GM21723 (cell line): ENCODE data around the gene HOXC4.
"Not testable (repeated sequence)": the region's sequence is repeated elsewhere in the genome, so short reads cannot be mapped to it uniquely, and the experiment has no call there.

Source experiments
- ATAC-seq: cut with Tn5 transposase; IDR thresholded peaks from one replicate; pipeline ENCODE4 v1.9.1; 2021; ENCODE audit warnings: mild to moderate bottlenecking, moderate library complexity; ENCODE audit not compliant: unreplicated experiment

Gene HOXC4

DNA sequence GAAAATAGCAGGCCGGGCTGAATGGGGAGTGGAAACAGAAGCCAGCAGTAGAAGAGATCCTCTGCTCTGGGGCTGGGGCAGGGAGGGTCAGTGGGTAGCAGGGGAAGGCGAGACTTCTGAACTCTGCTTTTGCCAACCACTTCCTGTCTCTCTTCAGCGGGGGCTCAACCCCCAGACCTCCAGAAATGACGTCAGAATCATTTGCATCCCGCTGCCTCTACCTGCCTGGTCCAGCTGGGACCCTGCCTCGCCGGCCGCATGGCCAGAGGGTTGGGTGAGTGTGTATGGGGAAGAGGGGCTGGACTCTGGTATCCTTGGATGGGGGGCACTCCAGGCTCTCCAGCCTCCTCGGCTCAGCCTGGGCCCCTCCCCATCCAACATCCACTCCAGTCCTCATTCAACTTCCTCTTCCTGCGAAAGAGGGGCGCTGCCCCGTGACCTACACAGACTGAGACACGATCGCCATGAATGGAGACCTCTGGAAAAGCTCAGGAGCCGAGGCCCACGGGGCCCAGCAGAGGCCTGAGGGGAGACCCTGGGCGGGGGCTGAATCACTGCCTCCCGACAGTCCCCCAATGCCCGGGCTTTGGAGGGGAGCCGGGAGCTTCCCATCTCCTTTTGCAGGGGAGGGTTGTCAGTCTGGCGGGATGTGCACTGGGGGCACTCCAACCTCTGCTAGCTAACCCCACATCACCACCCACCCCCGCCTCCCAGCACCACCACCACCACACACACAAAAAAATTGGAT lies 458 bp upstream of the HOXC4 start:
- peak; percentile 72 for ATAC-seq

DNA sequence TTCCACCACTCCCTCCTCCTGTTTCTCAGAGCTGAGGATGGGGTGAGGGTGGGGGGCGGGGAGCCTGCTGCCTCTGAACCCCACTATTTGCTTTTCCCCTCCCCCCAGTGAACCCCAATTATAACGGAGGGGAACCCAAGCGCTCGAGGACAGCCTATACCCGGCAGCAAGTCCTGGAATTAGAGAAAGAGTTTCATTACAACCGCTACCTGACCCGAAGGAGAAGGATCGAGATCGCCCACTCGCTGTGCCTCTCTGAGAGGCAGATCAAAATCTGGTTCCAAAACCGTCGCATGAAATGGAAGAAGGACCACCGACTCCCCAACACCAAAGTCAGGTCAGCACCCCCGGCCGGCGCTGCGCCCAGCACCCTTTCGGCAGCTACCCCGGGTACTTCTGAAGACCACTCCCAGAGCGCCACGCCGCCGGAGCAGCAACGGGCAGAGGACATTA lies 1.1 kb downstream of the HOXC4 start:
- ATAC-seq: no peak

DNA sequence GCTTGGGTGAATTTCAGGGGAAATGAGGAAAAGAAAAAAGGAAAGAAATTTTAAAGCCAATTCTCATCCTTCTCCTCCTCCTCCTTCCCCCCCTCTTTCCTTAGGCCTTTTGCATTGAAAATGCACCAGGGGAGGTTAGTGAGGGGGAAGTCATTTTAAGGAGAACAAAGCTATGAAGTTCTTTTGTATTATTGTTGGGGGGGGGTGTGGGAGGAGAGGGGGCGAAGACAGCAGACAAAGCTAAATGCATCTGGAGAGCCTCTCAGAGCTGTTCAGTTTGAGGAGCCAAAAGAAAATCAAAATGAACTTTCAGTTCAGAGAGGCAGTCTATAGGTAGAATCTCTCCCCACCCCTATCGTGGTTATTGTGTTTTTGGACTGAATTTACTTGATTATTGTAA lies 1.9 kb downstream of the HOXC4 start:
- no peak for ATAC-seq

DNA sequence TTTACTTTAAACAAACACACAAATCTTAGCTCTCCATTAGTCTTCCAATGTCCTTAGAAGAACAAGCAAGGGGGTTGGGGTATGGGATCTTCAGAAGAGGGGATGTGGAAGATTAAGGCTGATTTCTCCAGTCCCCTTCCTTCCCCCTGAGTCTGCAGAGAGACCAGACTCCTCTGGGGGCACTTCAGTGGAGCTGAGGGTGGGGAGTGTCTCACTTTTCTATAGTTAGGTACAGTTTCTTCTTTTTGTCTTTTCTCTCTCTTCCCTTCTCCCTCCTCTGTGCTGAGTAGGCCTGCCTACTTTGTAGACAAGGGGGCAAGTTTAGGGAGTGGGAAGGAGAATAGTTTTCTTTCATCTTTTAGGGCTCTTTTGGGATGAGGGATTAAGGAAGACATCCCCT lies 2.5 kb downstream of the HOXC4 start:
- ATAC-seq: no peak

DNA sequence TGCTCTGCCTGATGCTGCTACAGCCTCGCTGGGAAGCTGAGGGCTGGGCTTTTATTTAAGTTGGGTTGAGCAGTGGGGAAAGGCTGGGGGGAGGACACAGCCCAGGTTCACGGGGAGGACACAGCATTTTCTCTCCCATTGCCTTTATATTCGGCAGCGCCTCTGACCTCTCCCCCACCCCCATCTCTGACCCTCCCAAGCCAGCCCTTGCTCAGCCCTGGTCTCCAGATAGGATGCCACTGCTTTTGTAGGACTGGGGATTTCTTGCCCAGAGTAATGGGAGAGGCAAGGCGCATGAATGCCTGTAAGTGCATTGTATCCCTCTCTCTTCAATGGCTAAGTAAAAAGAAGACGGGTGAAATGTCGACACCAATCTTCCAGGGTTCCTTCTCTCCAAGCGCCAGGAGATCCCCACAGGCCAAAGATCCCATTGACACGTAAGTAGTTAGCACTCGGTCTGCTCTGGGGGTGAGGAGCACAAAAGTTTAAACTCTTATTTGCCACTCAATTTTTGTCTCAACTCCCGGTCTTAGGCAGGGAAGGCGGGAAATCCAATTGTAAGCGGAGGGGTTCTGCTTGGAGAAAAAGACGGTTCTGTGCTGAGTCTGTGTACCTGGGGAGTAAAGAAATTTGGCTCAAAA lies 4.6 kb downstream of the HOXC4 start:
- ATAC-seq: no peak

DNA sequence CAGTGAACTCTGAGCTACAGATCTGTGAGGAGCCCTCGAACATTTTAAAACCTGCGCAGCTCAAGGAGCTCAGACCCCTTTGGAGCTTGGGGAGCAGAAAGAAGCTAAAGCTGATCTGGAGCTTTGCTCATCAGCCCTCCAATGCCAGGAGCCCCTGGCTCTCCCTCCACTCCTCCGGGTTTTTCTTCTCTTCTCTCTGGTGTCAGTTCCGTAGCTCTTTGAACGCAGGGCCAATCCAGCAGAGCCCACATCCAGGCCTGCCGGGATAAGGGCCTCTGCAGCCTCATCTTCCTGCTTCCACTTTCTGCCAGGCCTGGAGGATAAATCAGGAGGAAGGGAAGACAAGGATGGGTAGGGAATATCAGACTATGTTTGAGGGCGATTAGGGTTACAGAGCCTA lies 6.0 kb downstream of the HOXC4 start:
- ATAC-seq: no peak

DNA sequence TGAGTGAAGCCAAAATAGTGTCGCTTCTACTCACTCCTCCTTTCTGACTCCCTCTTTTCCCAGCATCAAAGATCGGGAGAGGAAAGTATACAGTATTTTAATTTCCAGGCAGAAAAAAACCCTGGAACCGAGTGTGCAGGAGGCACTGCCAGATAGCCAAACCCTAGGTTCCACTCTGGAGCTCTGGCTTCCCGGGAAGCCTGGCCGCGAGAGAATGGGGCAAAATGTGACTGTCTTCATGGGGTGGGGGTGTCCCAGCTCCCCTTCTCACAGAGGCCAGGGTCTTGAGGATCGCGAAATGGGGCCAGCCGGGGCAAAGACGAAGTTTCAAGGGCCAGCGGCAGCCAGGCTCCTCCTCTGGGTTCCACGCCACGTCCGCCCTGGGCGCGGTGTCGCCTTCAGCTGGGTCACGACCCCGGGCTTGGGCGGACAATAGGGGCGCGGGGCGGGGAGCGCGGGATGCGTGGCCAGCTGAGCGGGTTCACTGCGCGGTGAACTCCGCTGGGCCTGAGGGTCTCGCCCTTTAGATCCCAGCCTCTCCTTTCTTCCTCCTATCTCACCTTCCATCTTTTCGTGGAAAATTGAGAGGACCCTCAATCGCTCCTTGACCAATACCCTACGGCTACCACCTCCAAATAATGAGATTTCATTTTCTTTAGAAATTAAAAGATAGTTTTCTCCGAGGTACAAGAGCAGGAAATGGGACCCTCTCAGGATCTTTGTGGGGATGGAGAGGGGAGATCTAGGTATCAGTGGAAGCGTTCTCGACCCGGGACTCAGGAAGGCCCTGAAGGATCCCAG lies 6.7 kb downstream of the HOXC4 start:
- ATAC-seq: no peak

DNA sequence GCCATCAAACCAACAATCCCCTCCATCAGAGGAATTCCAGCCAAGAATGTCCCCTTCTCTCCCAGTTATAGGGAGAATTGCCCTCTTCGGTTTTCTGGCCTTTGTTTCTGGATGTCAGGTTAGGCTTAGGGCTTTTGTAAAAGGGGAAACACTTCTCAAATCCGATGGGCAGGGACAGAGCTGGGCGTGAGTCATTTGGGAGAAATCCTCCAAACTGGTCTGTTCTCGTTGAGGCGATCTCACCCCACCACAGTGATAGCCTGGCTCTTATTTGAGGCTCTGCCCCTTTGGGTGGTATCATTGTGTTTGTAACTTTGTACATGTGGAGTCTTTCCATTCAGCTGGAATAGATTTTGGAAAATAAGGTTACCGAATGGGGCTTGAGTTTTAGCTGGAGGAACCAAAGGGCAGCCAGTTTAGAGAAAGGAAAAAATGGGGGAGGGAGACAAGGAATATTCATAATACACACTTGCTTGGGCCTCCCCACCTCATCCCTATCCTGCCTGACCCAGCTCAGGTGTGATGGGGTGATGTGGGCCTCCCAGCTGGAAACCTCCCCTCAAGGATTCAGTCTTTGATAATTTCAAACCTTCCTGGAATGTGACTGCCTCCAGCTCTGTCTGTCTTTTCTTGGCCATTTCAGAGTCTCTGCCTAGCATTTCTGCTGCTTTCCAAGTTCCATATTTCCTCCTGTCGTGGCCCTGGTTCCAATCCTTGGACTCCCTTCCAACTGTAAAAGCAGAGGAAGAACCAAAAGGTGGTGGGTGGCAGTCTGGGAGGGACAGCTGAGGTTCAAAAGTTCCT lies 7.5 kb downstream of the HOXC4 start:
- ATAC-seq: no peak

DNA sequence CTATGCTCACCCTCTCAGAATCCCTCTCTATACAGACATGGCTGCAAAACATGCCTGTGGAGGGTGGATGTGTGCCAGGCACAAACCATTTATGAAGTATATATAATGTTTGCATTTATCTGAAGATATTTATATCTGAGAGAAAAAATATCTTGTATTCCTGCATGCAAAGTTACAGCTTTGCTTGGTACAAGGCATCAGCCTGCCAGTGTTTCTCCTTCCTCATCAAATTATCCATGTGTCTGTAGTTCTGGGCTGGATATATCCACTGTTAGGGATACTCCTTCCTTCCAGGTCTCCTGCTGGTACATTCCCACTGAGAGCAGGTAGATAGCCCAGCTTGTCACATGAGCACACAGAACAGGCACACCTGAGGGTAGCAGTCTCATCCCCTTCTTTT lies 12.0 kb downstream of the HOXC4 start:
- ATAC-seq: no peak

DNA sequence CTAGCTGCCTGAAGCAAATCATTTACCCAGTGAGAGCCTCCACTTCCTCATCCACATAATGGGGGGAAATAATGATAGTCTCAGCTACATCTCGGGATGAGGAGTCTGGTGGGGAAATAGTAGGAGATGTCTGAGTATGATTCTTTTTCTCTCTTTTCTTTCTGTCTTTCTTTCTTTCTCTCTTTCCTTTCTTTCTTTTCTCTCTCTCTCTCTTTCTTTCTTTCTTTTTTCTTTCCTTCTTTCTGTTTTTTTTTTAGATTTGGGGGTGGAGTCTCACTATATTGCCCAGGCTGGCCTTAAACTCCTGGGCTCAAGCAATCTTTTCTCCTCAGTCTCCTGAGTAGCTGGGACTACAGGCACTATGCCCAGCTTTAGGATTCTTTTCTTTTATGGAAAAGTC lies 12.8 kb downstream of the HOXC4 start:
- ATAC-seq: no peak

DNA sequence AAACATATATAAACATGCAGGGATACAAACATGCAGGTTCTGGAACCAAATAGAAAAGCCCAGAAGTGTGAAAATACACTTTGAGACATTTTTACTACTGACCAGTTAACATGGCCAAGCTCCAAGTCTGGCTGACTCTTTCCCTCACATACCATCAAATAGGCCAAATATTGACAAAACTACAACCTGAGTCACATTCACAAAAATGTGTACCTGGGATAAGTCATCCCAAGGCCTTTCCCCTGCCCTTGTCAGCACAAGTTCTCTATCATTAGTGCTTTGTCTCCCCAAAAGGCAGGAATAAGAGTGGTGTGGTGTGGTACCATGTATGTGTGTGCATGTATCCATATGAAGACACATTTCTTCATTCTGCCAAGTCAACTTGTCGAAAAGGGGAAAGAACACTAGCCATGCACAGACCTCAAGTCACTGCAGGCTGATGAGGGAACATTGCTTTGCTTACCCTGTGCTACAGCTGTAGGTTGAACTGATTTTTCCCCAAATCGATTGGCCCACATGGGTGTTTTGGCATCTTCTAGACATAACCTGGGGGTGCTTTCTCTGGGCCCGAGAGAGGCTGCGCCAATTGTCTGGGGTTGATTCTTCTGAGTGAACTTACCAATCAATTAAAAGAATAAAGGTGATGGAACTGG lies 14.9 kb downstream of the HOXC4 start:
- no peak for ATAC-seq

DNA sequence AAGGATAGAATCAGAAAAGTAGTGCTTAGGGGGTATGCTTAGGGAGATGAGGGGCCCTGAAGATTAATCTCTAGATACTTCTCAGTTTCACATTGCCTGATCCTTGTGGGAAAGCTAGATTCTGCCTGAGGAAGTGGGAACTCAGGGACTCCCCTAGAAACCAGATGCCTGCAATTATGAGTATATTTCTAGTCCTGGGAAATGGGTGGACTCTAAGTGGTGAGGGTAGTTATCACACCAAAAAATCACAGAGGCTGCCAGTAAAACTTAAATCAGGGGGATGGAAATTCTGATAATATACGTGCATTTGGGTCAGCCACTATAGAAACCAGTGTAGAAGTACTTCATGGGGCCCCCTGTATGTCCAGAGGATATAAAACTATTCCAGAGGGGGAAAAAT lies 18.3 kb downstream of the HOXC4 start:
- no peak for ATAC-seq

DNA sequence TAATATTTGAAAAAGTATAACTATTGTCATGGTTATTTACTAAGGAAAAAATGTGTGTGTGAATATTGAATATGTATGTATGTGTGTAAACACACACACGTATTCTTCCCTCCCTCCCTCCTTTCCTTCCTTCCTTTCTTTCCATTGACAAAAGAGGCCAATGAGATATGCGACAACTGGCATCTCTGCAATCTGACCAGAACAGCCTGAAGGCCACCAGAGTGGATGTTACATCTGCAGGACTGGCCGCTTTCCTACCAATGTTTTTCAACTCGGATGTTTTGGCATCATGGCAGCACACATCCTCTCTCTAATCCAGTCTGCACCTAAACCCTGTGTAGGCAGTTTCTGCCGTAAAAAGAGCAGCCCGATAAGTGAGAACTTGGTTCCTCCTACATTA lies 20.7 kb downstream of the HOXC4 start:
- no peak for ATAC-seq

DNA sequence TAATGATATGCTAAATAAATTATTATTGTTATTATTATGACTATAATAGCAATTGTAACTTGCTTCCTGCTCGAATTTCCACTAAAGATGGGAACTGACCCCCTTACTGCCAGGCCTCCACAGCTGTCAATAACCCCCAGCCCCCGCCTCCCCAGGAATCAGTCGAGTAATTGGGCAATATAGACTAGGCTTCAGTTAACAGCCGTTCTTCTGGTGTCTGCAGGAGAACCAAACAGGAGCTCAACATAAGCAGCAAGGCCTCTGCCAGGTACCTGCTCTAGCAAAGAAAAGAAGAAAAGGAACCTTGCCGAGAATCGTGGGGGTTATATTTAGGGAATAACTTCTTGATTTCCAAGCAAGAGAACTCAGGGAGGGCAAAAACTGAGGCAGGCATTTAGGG lies 21.8 kb downstream of the HOXC4 start:
- no peak for ATAC-seq

DNA sequence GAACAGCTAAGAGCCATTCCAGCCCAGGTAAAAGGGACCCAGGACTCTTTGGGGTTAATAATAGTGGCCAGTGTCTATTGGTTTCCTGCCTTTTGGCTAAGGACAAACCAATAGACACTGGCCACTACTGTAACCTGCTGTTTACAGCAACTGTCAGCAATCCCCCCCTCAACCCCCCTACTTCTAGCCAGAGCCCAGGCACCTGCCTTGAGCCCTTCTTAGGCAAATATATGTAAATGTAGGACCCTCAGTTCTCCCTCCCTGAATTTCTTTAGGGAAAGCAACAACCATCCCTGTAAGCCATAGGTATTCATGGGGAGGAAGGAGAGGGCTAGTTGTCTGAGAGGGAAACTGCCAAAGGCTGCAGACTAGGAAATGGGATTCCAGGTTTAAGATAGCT lies 22.3 kb downstream of the HOXC4 start:
- no peak for ATAC-seq

DNA sequence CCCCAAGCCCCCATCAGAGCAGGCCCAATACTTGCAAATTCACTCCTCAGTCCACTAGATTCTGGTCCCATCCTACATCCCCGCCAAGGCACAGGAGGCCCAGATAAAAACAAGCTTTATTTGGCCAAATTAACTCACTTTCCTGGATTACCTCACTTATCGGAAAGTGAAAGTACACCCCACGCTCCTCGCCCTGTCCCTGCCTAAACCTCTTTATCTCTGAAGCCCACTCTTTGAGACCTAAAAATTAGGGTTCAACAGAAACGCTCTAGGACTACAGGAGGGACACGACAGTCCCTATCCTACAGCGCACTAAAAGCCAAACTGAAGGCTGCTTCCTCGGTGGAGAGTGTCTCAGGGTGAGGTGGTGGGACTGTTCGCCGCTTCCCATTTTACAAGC lies 24.2 kb downstream of the HOXC4 start:
- ATAC-seq: not testable (repeated sequence)

DNA sequence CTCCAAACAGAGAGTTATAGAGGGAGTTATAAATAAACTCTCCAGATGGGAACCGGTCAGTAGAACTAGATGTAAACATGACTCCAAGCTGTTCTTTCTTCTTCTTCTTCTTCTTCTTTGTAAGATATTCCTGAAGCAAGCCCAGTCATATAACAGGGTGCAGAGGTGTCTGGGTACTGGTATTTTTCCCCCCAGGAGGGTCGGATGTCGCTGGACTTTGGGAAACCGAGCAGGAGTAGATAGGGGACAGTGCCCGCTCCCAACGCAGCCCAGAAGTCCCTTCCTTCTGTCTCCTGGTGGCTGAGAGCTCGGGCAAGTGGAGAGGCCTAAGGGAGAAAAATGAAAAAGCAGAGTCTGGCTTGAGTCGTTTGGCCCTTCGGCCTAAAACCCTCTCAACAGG lies 25.5 kb downstream of the HOXC4 start:
- not testable (repeated sequence) for ATAC-seq

DNA sequence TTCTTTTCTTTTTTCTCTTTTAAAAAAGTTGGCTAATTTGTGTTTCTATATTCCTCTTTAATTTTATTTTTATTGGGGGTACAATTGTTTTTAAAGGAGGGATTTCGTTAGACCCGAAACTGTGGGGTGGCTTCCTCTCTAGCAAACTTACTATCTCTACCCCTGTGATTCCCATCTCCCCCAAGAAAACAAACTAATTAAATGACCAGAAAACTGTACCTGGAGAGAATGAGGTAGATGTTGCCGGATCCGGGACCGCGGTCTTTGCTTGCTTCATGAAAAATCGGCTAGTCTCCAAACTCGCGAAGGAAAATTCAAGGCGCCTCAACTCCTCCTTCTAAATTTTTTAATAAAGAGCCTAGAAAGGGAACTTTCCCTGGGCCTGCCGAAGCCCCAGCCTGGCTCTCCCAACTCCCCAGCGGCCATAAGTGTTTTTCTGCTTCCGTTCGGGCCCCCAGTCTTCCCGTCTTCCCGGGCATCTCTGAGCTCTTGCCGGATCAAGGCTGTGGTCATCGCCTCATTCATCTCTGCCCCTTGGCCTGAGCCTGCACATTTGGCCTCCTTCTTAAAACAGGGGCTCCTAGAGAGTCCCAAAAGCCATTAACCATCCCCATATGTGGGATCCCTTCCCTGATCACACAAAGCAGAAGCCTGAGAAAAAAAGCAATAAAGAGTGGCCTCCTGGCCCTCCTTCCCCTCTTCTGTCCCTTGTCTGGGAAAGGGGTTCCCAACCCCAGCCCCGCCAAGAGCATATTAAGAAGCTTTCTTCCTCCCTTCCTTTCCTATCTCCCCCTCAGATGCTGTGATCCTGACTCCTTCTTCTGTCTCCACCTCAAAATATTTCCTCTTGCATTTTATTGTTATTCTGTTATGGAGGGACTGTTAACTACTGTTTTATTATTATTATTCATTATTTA lies 26.6 kb downstream of the HOXC4 start:
- not testable (repeated sequence) for ATAC-seq

DNA sequence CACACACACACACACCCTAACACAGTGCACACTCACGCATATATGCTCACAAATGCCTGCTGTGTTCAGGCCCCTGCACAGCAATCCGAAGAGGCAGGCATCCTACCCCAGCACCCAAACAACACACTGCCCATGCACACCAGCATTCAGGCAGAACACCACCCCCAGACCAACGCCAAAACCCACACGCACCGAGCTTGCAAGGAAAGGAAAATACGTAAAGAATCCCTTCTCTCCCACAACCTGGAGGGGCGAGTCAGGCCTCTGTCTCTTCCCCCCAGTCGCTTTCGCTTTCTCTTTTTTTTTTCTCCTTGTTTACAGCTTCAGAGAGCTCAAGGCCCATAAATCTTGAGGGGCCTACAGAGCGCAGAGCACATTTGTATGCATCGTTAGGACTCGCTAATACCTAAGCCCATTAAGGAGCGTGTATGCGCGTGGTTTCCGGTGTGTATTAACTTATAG lies 27.4 kb downstream of the HOXC4 start:
- ATAC-seq: not testable (repeated sequence)
